MM.1S (cell line): ENCODE measurements around the gene CD209.

ENCODE experiments used
- CTCF ChIP-seq: fragments of 300-600 bp; sonication (generic); IDR thresholded peaks from 2 replicates; pipeline ENCODE4 v1.5.1; 2016; ENCODE audit warnings: antibody characterized with exemption, low read length, mixed read lengths
- EZH2 ChIP-seq: fragments of 300-600 bp; sonication (generic); optimal IDR thresholded peaks from 2 replicates; pipeline ENCODE3; 2017; ENCODE audit warnings: low read depth, mild to moderate bottlenecking, antibody characterized with exemption, low read length, mixed read lengths

GRCh38 chr19:7729211-7729610, 18.1 kb downstream of the CD209 start:
- TF ChIP-seq CTCF (no peak), EZH2 (no peak)
